ENCODE measurements around the gene ASB16. TPM values are rescaled to one million over a fixed set of nuclear protein-coding genes. Genes with fewer than 3 reads are reported as not detected.

Gene ASB16
- total and polyA plus RNA-seq, 9 of the 15 experiments (the other 6 are each of a cell fraction or from before 2014, with no cell fraction given): 0.03 to 0.07 TPM; not detected in 7

DNA sequence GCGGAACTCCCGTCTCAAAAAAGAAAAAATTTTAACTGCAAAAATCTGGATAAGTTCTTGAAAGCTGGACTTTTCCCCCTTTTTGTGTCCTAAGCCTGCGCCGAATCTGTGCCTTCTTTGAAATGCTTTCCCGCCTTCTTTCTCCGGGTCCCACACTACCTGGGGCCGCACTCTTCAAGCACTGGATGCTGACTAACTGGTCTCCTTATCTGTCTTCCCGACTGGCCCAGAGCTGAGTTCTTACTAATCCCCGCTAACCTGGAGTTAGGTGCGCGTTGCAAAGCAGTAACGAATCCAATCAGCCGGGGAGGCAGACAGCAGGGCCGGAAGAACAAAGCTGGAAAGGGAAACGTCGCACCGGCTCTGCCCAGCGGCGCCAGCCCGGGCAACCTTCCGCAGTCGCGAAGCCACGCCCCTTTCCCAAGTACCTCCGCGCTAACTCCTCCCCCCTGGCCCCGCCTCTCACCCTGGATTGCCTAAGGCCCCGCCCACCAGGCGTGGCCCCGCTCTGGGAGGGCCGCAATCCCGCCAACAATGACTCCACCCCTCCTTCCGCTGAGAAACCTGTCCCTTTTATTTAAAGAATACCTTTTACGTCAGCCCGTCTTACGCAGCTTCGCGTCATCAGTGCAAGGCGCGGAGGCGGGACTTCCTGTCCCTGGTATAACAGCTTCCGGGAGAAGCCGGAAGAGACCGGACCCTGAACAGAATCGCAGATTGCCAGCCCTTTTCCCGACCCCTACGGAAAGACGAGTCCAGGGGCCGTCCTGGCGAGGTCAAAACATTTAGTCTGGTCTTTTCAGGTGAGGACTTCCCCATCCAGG, 16.0 kb downstream of the ASB16 start, which contains the start of gene TMUB2 (continued):
- TF ChIP-seq, protein P1, sequence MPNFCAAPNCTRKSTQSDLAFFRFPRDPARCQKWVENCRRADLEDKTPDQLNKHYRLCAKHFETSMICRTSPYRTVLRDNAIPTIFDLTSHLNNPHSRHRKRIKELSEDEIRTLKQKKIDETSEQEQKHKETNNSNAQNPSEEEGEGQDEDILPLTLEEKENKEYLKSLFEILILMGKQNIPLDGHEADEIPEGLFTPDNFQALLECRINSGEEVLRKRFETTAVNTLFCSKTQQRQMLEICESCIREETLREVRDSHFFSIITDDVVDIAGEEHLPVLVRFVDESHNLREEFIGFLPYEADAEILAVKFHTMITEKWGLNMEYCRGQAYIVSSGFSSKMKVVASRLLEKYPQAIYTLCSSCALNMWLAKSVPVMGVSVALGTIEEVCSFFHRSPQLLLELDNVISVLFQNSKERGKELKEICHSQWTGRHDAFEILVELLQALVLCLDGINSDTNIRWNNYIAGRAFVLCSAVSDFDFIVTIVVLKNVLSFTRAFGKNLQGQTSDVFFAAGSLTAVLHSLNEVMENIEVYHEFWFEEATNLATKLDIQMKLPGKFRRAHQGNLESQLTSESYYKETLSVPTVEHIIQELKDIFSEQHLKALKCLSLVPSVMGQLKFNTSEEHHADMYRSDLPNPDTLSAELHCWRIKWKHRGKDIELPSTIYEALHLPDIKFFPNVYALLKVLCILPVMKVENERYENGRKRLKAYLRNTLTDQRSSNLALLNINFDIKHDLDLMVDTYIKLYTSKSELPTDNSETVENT (CRISPR knock-in tag; IDR thresholded peaks at IDR 0.05): peak; percentile 66; the same call in 1 of the 2 replicates
- TF ChIP-seq E2F3 (CRISPR knock-in tag; IDR thresholded peaks at IDR 0.05): no peak; the same call in 1 of the 2 replicates
- peak in 1 of 2 experiments; percentile 86; a peak in 2 of 4 replicates for TF ChIP-seq SRF (CRISPR knock-in tag; IDR thresholded peaks at IDR 0.05)
- peak; percentile 71 for TF ChIP-seq KDM5B (IDR thresholded peaks at IDR 0.05; ENCODE audit: insufficient replicate concordance, low read depth, low read length)
- peak; percentile 78 for TF ChIP-seq SMAD1 (IDR thresholded peaks at IDR 0.05; ENCODE audit: low read depth, low read length, partially characterized antibody)
- TF ChIP-seq, protein P2, sequence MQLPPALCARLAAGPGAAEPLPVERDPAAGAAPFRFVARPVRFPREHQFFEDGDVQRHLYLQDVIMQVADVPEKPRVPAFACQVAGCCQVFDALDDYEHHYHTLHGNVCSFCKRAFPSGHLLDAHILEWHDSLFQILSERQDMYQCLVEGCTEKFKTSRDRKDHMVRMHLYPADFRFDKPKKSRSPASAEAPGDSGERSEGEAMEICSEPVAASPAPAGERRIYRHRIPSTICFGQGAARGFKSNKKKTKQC (CRISPR knock-in tag; IDR thresholded peaks at IDR 0.05): no peak
- TF ChIP-seq, protein P3, sequence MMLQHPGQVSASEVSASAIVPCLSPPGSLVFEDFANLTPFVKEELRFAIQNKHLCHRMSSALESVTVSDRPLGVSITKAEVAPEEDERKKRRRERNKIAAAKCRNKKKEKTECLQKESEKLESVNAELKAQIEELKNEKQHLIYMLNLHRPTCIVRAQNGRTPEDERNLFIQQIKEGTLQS (IDR thresholded peaks at IDR 0.05): peak; percentile 66
- TF ChIP-seq, protein P3 (CRISPR knock-in tag; conservative IDR thresholded peaks at IDR 0.05): peak; percentile 66; the same call in 1 of the 2 replicates
